DMS79 treated with DMSO at 0.1 percent for 48 hours (cell line): Measurements from ENCODE around the gene LRRC46.
A peak's percentile ranks its signal among the peaks of the same experiment; 100 is the strongest.

Experiments
- DNase-seq: peaks from one replicate; lab custom pipeline; 2025; lab: John Stamatoyannopoulos, UW

Gene LRRC46

GRCh38 chr17:47878203-47879027, 46.9 kb downstream of the LRRC46 start:
- no peak for DNase-seq

DNA sequence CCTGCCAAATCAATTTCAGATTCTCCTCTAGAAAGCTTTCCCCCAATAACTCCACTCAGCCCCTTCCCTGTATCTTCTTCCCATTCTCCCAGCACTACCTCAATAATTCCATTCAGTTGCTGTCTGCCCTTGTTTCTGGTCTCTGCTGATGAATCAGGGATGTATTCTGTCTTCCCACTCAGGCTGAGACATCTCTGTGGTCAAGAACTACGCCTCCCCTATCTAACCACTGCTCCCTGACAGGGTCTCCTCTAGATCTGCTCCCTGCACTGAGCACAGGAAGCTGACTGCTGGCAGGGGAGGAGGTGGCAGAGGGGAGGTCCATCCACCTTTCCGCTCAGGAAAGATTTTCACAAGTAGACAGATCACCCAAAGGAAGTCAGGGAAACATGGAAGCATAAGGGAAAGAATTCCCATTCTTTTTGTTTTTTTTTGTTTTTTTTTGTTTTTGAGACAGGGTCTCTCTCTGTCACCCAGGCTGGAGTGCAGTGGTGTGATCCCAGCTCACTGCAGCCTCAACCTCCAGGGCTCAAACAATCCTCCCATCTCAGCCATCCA, 47.6 kb downstream of the LRRC46 start:
- DNase-seq: no peak

DNA sequence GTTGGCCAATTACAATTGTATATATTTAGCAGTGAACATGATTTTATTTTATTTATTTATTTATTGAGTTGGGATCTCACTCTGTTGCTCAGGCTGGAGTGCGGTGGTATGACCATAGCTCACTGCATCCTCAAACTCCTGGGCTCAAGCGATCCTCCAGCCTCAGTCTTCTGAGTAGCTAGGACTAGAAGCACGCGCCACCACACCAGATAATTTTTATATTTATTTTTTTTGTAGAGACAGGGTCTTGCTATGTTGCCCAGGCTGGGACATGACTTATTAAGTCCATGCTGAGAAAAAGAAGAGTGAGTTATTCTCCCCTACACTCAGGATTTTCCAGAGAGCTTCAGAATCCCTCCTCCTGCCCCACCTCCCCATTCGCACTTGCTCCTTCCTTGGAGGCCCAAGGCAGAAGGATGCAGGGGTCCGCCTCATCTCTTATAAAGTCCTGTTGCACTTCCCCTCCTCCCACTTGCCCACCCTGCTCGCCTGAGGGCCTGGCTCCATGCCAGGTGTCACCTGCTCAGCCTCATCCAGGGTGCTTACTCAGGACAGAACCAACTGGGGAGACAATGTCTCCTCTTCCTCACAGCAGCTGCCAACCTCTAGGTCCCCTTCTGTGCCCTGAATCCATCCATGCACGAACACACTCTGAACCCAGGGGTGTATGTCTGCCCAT, 48.4 kb downstream of the LRRC46 start:
- no peak for DNase-seq

DNA sequence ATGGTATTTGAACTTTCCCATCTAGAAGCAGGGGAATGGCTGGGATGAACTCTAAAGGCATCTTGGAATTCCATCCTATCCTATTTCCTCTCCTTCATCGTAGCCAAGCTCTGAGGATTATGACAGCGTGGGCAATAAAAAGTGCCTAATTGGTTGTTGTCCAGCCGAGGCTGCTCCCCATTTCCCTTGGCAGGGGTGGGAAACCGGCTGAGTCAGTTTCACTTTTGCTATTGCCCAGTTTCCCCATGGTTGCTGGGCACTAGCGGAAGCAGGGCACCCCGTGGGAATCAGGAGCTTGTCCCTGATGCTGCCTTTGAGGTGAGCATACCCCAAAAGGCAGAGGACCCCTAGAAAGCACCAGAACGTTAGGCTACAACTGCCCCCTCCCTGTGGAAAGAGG, 50.8 kb downstream of the LRRC46 start:
- no peak for DNase-seq

GRCh38 chr17:47882695-47883588, 51.5 kb downstream of the LRRC46 start:
- no peak for DNase-seq

GRCh38 chr17:47883589-47884426, 52.3 kb downstream of the LRRC46 start:
- DNase-seq: peak; percentile 89

- no peak for DNase-seq
These were observed 52.9 kb downstream of the LRRC46 start for GRCh38 chr17:47884427-47884740.

- DNase-seq: peak; percentile 65
These were observed 53.6 kb downstream of the LRRC46 start for GRCh38 chr17:47884905-47885730.
